ENCODE measurements around the gene BPIFA1.

The BPIFA1 gene

DNA sequence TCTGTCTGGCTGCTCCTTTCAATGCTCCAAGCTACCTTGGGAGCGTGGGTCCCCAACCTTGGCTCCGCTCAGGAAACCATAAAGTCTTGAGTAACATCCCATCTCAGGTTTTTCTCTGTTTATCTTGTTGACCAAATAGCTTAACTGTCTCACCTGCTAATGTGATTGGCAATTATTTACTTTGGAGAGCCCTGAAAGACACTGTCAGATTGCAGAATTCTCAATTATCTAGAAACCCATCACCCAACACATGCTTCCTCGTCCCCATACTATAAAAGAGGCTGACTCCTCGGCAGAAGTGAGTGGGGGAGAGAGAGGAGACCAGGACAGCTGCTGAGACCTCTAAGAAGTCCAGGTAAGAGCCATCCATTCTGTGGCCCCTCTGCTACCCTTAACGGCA is at the start of gene BPIFA1:
Gene BPIFA1 (plus strand): TSS at position 301 of the 400 bp plus-strand sequence. CDS start 1,716 bp downstream, outside the sequence.
- Histone ChIP-seq H3K27me3 (replicated peaks; ENCODE audit: control insufficient read depth, insufficient read depth, low read length) (no peaks in the 10 kb centered on the region; the same call in none of the 2 replicates), H3K36me3 (ENCODE audit: control insufficient read depth, insufficient read depth, low read length) (no peaks in the 10 kb centered on the region), H3K4me3 (replicated peaks; ENCODE audit: low read depth, low read length) (no peak within 1 kb of the TSS)
- no peak for DNase-seq (ENCODE audit: extremely low read depth, insufficient read length)
- TF ChIP-seq, protein P1, sequence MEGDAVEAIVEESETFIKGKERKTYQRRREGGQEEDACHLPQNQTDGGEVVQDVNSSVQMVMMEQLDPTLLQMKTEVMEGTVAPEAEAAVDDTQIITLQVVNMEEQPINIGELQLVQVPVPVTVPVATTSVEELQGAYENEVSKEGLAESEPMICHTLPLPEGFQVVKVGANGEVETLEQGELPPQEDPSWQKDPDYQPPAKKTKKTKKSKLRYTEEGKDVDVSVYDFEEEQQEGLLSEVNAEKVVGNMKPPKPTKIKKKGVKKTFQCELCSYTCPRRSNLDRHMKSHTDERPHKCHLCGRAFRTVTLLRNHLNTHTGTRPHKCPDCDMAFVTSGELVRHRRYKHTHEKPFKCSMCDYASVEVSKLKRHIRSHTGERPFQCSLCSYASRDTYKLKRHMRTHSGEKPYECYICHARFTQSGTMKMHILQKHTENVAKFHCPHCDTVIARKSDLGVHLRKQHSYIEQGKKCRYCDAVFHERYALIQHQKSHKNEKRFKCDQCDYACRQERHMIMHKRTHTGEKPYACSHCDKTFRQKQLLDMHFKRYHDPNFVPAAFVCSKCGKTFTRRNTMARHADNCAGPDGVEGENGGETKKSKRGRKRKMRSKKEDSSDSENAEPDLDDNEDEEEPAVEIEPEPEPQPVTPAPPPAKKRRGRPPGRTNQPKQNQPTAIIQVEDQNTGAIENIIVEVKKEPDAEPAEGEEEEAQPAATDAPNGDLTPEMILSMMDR (IDR thresholded peaks at IDR 0.05; ENCODE audit: insufficient read depth, low read length, poor library complexity, severe bottlenecking): no peak

DNA sequence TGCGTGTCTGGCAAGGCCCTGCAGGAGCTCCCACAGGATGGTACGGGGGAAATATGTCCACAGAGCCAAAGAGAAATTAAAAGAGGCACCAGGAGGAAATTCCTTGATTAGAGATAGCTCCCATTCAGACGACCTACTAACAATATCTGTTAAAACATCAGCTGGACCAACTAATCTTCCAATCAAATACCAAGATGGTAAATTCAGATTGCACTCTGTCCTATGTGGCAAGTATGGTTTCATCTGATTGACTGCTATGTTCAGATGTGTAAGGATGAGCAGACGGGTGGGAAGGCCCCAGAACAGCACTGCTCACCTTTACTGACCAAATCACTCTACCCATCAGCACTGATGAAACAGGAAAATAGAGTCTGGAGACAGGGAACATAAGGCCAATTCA is 48.3 kb upstream of the BPIFA1 start:
- no peak for DNase-seq (ENCODE audit: extremely low read depth, insufficient read length)
- Histone ChIP-seq H3K36me3 (ENCODE audit: control insufficient read depth, insufficient read depth, low read length) (no peaks in the 10 kb centered on the region), H3K27me3 (replicated peaks; ENCODE audit: control insufficient read depth, insufficient read depth, low read length) (no peaks in the 10 kb centered on the region), H3K4me3 (replicated peaks; ENCODE audit: low read depth, low read length) (no peak overlapping the region)
- TF ChIP-seq, protein P1 (IDR thresholded peaks at IDR 0.05; ENCODE audit: insufficient read depth, low read length, poor library complexity, severe bottlenecking): no peak

DNA sequence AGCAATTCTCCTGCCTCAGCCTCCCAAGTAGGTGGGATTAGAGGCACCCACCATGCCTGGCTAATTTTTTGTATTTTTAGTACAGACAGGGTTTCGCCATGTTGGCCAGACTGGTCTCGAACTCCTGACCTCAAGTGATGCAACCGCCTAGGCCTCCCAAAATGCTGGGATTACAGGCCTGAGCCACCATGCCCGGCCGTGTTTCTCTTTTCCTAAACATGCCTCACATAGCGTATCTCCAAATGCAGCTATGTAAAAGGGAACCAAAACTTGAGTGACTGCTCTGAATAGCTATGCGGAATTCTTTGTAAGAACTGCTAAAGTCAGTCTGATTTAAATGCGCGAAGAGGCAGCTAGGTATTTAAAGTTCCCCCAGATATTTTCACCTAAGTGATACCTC is 47.4 kb upstream of the BPIFA1 start:
- H3K4me3 ChIP-seq (replicated peaks; ENCODE audit: low read depth, low read length): no peak overlapping the region
- DNase-seq (ENCODE audit: extremely low read depth, insufficient read length): no peak
- H3K27me3 ChIP-seq (replicated peaks; ENCODE audit: control insufficient read depth, insufficient read depth, low read length): no peaks in the 10 kb centered on the region
- TF ChIP-seq, protein P1 (IDR thresholded peaks at IDR 0.05; ENCODE audit: insufficient read depth, low read length, poor library complexity, severe bottlenecking): no peak
- H3K36me3 ChIP-seq (ENCODE audit: control insufficient read depth, insufficient read depth, low read length): no peaks in the 10 kb centered on the region

DNA sequence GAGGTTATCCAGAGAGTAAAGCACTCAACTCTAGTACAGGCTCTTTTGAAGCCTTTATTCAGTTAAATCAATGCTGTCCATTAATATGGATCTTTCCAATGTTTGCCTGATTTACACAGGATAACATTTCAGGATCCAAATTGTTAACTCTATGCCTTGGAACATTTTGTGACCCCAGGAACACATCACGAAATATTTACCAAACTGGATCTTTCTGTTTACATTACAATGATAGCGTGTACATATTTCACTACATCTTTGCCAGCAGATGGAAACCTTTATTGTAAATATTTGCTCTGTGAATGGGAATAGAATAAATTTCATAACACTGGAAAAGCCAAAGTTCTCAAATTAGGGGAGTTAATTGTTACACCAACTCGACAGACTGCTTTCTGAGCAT is 44.3 kb upstream of the BPIFA1 start:
- TF ChIP-seq, protein P1 (IDR thresholded peaks at IDR 0.05; ENCODE audit: insufficient read depth, low read length, poor library complexity, severe bottlenecking): no peak
- no peaks in the 10 kb centered on the region for H3K36me3 ChIP-seq (ENCODE audit: control insufficient read depth, insufficient read depth, low read length)
- no peak for DNase-seq (ENCODE audit: extremely low read depth, insufficient read length)
- no peaks in the 10 kb centered on the region for H3K27me3 ChIP-seq (replicated peaks; ENCODE audit: control insufficient read depth, insufficient read depth, low read length)
- H3K4me3 ChIP-seq (replicated peaks; ENCODE audit: low read depth, low read length): no peak overlapping the region

DNA sequence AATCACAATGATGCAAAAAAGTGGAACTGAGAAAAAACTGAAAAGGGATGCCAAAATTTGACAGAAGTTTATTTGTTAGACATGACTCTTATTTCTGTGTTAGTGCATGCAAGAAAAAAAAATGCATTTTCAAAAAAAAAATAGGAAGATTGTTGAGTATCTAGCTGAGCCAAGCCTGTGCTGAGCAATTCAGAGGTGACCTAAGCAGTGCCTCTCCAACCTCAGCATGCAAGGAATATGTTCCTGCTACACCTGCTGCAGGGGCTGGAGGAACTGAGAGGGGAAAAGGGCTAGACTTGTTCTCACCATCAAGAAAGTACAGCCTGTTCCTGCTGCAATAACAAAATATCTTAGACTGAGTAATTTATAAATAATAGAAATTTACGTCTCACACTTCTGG is 43.8 kb upstream of the BPIFA1 start:
- Histone ChIP-seq H3K36me3 (ENCODE audit: control insufficient read depth, insufficient read depth, low read length) (no peaks in the 10 kb centered on the region), H3K4me3 (replicated peaks; ENCODE audit: low read depth, low read length) (no peak overlapping the region), H3K27me3 (replicated peaks; ENCODE audit: control insufficient read depth, insufficient read depth, low read length) (no peaks in the 10 kb centered on the region)
- no peak for DNase-seq (ENCODE audit: extremely low read depth, insufficient read length)
- TF ChIP-seq, protein P1 (IDR thresholded peaks at IDR 0.05; ENCODE audit: insufficient read depth, low read length, poor library complexity, severe bottlenecking): no peak

DNA sequence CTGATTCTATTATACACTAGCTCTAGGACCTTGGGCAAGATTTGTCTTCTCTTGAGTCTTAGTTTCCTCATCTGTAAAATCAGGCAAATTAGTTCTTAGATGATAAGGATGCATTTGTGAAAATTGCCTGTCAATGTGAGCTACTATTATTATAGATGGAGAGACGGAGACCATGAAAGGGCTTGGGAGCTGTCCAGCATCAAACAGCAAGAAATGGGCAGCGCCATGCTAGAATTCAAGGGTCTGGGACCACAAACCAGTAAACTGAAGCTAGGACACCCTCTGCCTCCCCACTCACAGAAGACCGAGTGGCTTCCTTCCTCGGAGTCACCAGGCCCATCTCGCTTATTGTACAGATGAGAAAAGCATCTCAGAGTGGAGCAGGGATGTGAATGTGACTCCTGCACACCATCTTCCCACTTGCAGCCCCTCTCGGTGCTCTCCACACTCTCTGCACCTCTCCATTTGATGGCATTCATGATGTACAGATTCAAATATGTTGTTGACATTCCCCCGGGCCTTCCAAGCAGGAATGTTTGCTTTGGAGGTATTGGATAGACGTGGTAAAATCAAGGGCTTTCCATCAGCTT is 42.8 kb upstream of the BPIFA1 start:
- TF ChIP-seq, protein P1 (IDR thresholded peaks at IDR 0.05; ENCODE audit: insufficient read depth, low read length, poor library complexity, severe bottlenecking): no peak
- Histone ChIP-seq H3K27me3 (replicated peaks; ENCODE audit: control insufficient read depth, insufficient read depth, low read length) (no peaks in the 10 kb centered on the region), H3K36me3 (ENCODE audit: control insufficient read depth, insufficient read depth, low read length) (no peaks in the 10 kb centered on the region), H3K4me3 (replicated peaks; ENCODE audit: low read depth, low read length) (no peak overlapping the region)
- DNase-seq (ENCODE audit: extremely low read depth, insufficient read length): no peak
